Left ventricle myocardium superior (tissue), 1 donor: Measurements from ENCODE around the gene DIP2B. TPM values are rescaled to one million over a fixed set of nuclear protein-coding genes. Genes with fewer than 3 reads are reported as not detected.
"Not testable (repeated sequence)": the region's sequence is repeated elsewhere in the genome, so short reads cannot be mapped to it uniquely, and the experiment has no call there.

Source experiments
- ATAC-seq: fragments of 200-7000 bp; cut with Tn5 transposase; one replicate; pipeline ENCODE4 v1.9.1; 2020; ENCODE audit warnings: mild to moderate bottlenecking, moderate library complexity
- DNase-seq: peaks from one replicate; pipeline ENCODE4 v3.0.0-alpha.2; 2020
- intact Hi-C: fragments of 100-400 bp; cut with micrococcal nuclease; formaldehyde crosslinking; loops from one replicate; pipeline ENCODE4 v1.11.0; 2022
- total RNA-seq: library from RNA; stranded (reverse); fragmentation: NEBNext Ultra II Directional; extraction: Animal tissue kit (Norgen Biotek cat#: 25700); gene quantifications from one replicate; pipeline ENCODE4 v1.2.1, GENCODE V29; 2021
- donor health status: DM: no; HTN: yes; CAD: no; lungs with severe emphysema.

Gene DIP2B
- total RNA-seq, 1 donor from 2014 or later, result 11.4 TPM

DNA sequence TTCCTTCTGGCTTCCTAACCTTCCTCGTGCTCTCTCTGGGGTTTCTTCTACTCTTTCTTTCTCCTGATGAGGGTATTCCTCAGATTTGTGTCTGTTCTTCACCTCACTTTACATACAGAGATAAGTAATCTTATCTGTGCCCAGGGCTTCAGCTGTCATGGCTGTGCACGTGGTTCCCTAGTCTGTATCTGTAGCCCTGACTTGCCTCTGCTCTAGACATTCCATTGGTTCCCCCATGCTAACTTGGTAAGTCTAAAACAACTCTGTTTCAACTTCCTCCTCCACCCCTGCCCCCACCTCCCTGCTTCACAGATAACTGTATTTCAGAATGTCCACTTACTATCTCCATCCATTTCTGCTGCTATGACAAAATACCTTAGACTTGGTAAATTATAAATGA, 10.8 kb downstream of the DIP2B start:
- peak; percentile 20 for ATAC-seq
- no peak for DNase-seq
- intact Hi-C loops, result no loop called here

DNA sequence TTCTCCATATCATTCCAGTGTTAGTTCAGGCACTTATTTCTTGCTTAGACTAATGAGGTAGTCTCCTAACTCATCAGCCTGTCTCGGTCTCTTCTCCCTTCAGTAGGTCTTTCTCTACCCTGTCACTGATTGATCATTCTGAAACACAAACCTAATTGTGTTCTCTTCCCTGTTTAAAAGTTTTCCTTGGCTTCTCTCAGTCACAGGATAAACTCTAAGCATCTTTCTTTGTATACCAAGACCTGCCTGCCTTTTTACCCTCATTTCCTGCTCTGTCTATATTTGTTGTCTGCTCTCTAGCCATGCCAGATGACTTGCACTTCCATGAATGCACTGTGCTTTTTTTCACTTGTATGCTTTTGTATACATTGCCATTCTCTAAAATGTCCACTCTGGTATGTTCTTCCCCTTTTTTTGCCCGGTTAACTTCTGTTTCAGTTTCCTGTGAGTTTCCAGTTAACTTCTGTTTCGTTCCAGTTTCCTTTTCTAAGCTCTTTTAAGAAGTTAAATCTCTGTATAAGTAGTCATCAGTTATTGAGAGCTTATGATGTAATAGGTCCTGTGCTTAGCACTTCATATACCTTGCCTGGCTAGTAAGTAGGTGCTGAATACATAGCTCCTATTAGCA, 12.8 kb downstream of the DIP2B start:
- DNase-seq (no peak), ATAC-seq (peak; percentile 45)
- intact Hi-C loops, result no loop called here

- ATAC-seq (no peak), DNase-seq (peak; percentile 38)
- intact Hi-C loops, result no loop called here
Observed at GRCh38 chr12:50518090-50518489, 13.3 kb downstream of the DIP2B start.

DNA sequence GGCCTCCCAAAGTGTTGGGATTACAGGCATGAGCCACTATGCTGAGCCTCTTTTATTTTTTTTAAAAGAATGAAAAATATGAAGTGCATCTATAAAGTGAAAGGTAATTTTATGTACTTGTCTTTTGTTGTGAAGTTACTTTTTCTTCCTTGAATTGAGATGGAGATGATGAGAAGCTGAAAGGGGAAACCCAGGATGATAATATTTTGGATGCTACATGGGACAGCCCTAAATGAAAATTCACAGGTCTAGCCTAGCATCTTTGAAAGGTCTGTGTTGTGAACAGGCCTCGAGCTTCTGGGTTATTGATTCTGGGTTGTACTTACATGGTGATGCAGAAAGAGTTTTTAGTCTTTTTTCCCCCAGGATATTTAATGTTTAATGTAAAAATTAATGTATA, 14.6 kb downstream of the DIP2B start:
- no peak for DNase-seq

GRCh38 chr12:50520416-50521207, 15.8 kb downstream of the DIP2B start:
- intact Hi-C loops, result no loop called here
- no peak for DNase-seq
- peak; percentile 67 for ATAC-seq

More for the DNA sequence above, 14.6 kb downstream of the DIP2B start:
- intact Hi-C loops, result no loop called here
- ATAC-seq, result no peak

GRCh38 chr12:50521781-50522180, 17.0 kb downstream of the DIP2B start:
- ATAC-seq, DNase-seq, intact Hi-C loops: not testable (repeated sequence)

GRCh38 chr12:50523772-50524171, 19.0 kb downstream of the DIP2B start:
- intact Hi-C loops, result no loop called here
- peak; percentile 16 for ATAC-seq

GRCh38 chr12:50524621-50525020, 19.8 kb downstream of the DIP2B start:
- ATAC-seq (no peak), DNase-seq (no peak)
- intact Hi-C loops, result no loop called here

More at GRCh38 chr12:50523772-50524171, 19.0 kb downstream of the DIP2B start:
- no peak for DNase-seq

DNA sequence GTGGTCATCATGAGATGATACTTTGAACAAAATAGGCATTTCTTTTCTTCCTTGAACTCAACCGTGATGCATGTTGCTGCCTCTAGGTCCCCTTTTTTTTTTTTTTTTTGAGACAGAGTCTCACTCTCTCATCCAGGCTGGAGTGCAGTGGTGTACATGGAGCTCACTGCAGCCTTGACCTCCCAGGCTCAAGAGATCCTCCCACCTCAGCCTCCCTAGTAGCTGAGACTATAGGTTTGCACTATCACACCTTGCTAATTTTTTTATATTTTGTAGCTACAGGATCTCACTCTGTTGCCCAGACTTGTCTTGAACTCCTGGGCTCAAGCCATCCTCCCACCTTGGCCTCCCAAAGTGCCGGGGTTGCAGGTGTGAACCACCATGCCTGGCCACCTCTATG, 20.6 kb downstream of the DIP2B start:
- ATAC-seq (no peak), DNase-seq (no peak)
- intact Hi-C loops, result no loop called here

DNA sequence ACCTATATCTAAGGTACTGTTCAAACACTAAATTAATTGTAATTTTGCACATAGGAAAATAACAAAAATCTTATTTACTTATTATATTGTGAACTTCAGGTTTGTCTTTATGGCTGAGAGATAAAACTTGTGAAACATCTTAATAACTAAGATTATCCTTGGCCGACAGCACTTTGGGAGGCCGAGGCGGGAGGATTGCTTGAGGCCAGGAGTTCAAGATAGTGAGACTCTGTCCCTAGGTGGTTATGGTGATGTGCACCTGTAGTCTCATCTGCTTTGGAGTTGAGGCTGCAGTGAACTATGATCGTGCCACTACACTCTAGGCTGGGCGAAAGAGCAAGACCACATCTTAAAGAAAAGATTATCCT, 22.6 kb downstream of the DIP2B start:
- intact Hi-C loops, result no loop called here
- ATAC-seq, result no peak

DNA sequence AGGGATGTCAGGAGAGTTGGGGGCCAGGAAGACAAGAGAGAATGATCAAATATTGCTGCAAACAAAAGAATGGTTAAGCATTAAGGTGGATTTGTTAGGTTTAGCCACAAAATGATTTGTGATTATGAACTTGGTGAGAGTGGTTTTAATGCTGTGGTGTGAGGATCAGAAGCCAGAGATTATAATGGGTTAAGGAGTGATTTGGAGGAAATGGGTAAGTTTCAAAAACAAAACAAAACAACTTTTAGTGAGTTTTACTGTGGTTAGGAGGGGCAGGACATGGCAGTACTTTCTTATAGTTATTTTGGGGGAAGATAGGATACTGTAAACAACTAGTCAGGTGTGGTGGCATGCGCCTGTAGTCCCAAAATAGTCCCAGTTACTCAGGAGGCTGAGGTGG, 24.0 kb downstream of the DIP2B start:
- intact Hi-C loops, result no loop called here
- DNase-seq (no peak), ATAC-seq (no peak)

More for the DNA sequence above, 22.6 kb downstream of the DIP2B start:
- no peak for DNase-seq

DNA sequence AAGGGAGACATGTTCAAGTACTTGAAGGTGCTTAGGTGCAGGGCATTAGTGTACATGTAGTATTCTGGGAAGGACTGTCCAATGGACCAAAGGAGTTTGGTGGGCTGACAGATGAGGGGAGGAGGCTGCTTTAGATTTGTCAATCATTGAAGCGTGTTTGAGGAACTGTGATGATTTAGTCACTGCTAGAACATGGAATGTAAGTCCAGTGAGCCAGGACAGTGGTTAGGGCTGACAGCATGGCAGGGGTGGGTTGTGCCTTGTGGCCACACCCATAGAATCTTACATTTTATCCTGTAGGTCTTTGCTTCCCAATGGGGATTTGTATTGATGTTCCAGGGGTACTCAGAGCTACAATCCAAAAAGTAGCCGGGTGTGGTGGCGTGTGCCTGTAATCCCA, 24.6 kb downstream of the DIP2B start:
- intact Hi-C loops, result no loop called here
- ATAC-seq, result no peak

GRCh38 chr12:50530532-50530931, 25.7 kb downstream of the DIP2B start:
- DNase-seq (no peak), ATAC-seq (no peak)
- intact Hi-C loops, result no loop called here

More for the DNA sequence above, 24.6 kb downstream of the DIP2B start:
- no peak for DNase-seq

DNA sequence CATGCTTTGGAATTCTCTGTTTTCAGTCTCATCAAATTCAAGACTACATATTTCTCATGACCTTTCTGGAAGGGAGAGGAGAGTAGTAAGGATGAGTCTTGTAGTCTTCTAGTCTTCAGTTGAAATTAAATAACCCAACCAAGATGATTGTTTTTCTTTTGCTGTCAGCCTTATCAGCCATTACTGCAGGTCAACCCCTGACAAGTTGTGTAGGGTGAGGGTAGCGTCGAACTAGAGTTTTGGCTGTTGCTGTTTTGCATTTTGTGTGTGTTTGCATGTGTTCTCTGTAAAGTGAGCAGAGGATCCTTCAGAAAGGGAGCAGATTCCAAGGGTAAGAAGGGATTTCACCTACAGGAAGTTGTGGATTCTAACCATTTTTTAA, 28.4 kb downstream of the DIP2B start:
- ATAC-seq, result no peak

GRCh38 chr12:50533971-50534370, 29.2 kb downstream of the DIP2B start:
- DNase-seq (no peak), ATAC-seq (no peak)
- intact Hi-C loops, result no loop called here

More for the DNA sequence above, 28.4 kb downstream of the DIP2B start:
- intact Hi-C loops, result no loop called here
- DNase-seq, result no peak

GRCh38 chr12:50536831-50537537, 32.2 kb downstream of the DIP2B start:
- DNase-seq, result no peak
- no peak for ATAC-seq
- intact Hi-C loops, result no loop called here

- ATAC-seq, result no peak
- intact Hi-C loops, result no loop called here
- no peak for DNase-seq
Observed at GRCh38 chr12:50537538-50537919, 32.7 kb downstream of the DIP2B start.

- intact Hi-C loops, result no loop called here
- peak; percentile 18 for ATAC-seq
- no peak for DNase-seq
Observed at GRCh38 chr12:50538182-50538581, 33.4 kb downstream of the DIP2B start.

- intact Hi-C loops, result no loop called here
- DNase-seq, result no peak
- ATAC-seq, result no peak
Observed at GRCh38 chr12:50541139-50541538, 36.4 kb downstream of the DIP2B start.

GRCh38 chr12:50542448-50542847, 37.7 kb downstream of the DIP2B start:
- intact Hi-C loops, result no loop called here

More at GRCh38 chr12:50542448-50542847, 37.7 kb downstream of the DIP2B start:
- DNase-seq, result no peak
- ATAC-seq, result no peak
